ENCODE data around the gene PAK5. TPM values are rescaled to one million over a fixed set of nuclear protein-coding genes. Genes with fewer than 3 reads are reported as not detected.

Gene PAK5
- total and polyA plus RNA-seq, 12 donors: 0.04 TPM; not detected in 11

- Histone ChIP-seq H3K27ac (no peak overlapping the region), H3K4me1 (no peaks in the 10 kb centered on the region), H3K36me3 (no peaks in the 10 kb centered on the region), H3K4me3 (no peak overlapping the region), H3K9me3 (no peaks in the 10 kb centered on the region), H3K27me3 (peaks cover 0 to 26% (median 0%) of the 10 kb centered on the region in 7 donors)
- DNase-seq (peak in 1 of 2 donors; percentile 55), ATAC-seq (no peak)
- 26 to 27% methylated on average over 7 of the region's 7 CpGs for WGBS, 2 donors
- intact Hi-C loops (cut with DNase I): loop anchor here (1.0 to 10.0 kb wide), 13 partner anchors 135 to 1935 kb away; no protein-coding TSS in a partner anchor
- TF ChIP-seq CTCF (IDR thresholded peaks at IDR 0.05): peak; percentile 24 to 82 (median 74)
Observed at GRCh38 chr20:9609887-9610502, 228.9 kb downstream of the PAK5 start.

- intact Hi-C loops (cut with DNase I): loop anchor here in 7 of 10 donors (1.0 to 10.0 kb wide), 5 partner anchors 134 to 856 kb away; no protein-coding TSS in a partner anchor
- no peak for ATAC-seq
- WGBS, 2 donors: 92 to 95% methylated on average over 5 of the region's 5 CpGs
- TF ChIP-seq CTCF (IDR thresholded peaks at IDR 0.05): no peak
- Histone ChIP-seq H3K9me3 (no peaks in the 10 kb centered on the region), H3K4me3 (no peak overlapping the region), H3K27ac (no peak overlapping the region), H3K36me3 (no peaks in the 10 kb centered on the region), H3K27me3 (peaks cover 0 to 15% (median 0%) of the 10 kb centered on the region in 7 donors), H3K4me1 (no peaks in the 10 kb centered on the region)
- no peak for DNase-seq
Observed at GRCh38 chr20:9608639-9609340, 230.1 kb downstream of the PAK5 start.

- no peak for TF ChIP-seq CTCF (IDR thresholded peaks at IDR 0.05)
- no peak overlapping the region for H3K4me3 ChIP-seq
- intact Hi-C loops (cut with DNase I): loop anchor here in 4 of 10 donors (10.0 kb wide), 2 partner anchors 128 to 848 kb away; no protein-coding TSS in a partner anchor
- H3K27me3 ChIP-seq: peaks cover 0 to 16% (median 10%) of the 10 kb centered on the region in 7 donors
- DNase-seq (no peak), ATAC-seq (no peak)
- no peak overlapping the region for H3K27ac ChIP-seq
- H3K9me3 ChIP-seq: no peaks in the 10 kb centered on the region
- no peaks in the 10 kb centered on the region for H3K4me1 ChIP-seq
- H3K36me3 ChIP-seq: no peaks in the 10 kb centered on the region
- 50 to 51% methylated on average over 4 of the region's 4 CpGs for WGBS, 2 donors
Observed at GRCh38 chr20:9602847-9603183, 236.1 kb downstream of the PAK5 start.

- 20 to 23% methylated on average over 1 of the region's 1 CpG for WGBS, 2 donors
- intact Hi-C loops (cut with DNase I): loop anchor here in 4 of 10 donors (10.0 kb wide), 2 partner anchors 126 to 846 kb away; no protein-coding TSS in a partner anchor
- Histone ChIP-seq H3K9me3 (no peaks in the 10 kb centered on the region), H3K27me3 (peaks cover 0 to 16% (median 10%) of the 10 kb centered on the region in 7 donors), H3K36me3 (no peaks in the 10 kb centered on the region), H3K27ac (no peak overlapping the region), H3K4me3 (no peak overlapping the region), H3K4me1 (no peaks in the 10 kb centered on the region)
- DNase-seq (no peak), ATAC-seq (no peak)
- no peak for TF ChIP-seq CTCF (IDR thresholded peaks at IDR 0.05)
Observed at GRCh38 chr20:9600562-9600961, 238.3 kb downstream of the PAK5 start.
